Stromal cell of bone marrow (primary cell): ENCODE results near the gene URB1.
"Not testable (repeated sequence)": the region's sequence is repeated elsewhere in the genome, so short reads cannot be mapped to it uniquely, and the experiment has no call there.

ENCODE experiments used
- DNase-seq: peaks from one replicate; pipeline ENCODE4 v3.0.0-alpha.2; 2012; ENCODE audit warnings: low read depth

The URB1 gene

DNA sequence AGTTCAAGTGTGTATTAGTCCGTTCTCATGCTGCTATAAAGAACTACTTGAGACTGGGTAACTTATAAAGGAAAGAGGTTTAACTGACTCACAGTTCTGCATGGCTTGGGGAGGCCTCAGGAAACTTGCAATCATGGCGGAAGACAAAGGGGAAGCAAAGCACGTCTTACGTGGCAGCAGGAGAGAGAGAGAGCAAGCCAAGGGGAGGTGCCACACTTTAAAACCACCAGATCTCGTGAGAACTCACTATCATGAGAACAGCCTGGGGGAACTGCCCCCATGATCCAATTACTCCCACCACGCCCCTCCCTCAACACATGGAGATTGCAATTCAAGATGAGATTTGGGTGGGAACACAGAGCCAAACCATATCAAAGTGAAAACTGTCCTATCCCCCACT, 109.8 kb downstream of the URB1 start:
- DNase-seq = no peak

DNA sequence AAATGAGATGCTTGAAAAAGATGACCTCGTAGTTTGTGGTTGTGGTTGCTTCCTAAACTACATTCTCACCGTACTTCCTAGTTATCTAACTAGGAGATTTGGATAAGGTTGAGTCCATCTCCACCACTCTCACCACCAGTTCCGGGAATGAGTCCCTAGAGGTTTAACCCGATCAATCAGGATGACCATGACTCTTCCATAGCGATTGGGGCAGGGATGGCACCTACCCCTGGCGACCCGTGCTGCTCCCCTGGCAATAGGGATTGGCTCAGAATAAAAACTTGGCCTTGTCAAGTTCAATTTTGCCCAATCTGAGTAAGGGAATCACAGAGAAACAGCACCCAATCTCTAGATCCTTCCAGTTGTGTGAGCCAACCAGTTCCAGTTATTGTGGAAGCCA, 111.3 kb downstream of the URB1 start:
- no peak for DNase-seq

- no peak for DNase-seq
Measured at GRCh38 chr21:32279377-32279680, 113.5 kb downstream of the URB1 start.

DNA sequence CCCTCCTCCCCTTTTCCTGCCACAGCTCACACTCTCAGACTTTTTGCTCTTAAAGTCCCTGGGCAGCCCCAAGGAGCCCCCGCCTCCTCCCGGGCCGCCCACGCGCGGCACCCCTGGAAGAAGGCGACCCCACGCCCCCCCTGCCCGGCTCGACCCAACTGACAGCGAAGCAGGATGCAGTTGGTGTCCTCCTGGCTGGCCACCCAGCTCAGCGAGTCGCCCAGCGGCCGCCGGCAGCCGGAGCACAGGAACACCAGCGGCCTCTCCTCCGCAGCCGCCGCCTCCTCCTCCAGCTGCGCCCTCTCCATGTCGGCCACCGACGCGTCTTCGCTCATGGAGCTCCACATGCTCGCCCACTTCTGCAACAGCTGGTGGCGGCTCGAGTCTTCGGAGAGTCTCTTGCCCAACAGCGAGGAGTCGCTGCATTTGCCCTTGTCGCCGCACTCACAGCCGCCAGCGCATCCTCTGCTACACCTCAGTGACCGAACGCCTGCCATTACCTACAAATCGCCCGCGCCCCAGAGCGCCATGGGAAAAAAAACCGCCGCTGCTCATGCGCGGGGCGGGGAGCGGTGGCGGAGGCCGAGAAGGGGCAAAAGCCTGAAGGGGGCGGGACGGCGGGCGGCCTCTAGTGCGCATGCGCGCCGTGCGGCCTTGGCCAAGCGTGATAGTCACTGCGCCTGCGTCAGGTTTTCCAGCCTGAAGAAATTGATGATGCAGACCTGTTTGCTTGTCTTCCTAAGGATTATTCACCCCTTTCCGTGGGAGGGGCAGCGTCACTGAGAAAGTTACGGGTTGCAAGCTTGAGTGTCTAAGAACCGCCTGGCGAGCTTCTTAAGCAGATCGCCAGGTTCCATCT, 114.1 kb downstream of the URB1 start, which contains the start of gene MIS18A:
Gene MIS18A, minus strand, starts transcription at position 532 of the 859 bp plus-strand sequence. Its CDS starts 35 bp downstream, at position 497.
- peak; percentile 91 for DNase-seq

DNA sequence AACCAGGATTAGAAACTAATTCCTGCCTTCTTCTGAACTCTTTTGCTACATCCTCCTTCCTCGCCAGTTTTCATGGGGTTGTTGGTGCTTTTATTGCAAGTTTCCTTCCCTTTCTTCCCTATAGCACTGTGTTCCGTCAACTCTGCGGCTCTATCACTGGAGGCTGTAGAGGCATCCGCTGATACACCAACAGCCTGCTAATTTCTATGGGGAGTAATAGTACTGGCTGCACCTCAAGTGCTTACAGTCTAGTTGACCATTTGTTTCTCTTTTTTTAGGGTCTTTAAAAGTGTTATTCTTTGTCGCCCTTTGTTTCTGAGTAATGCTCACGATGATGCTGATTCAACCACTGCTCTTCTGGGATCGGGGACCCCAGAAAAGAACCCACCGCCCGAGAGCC, 114.7 kb downstream of the URB1 start:
- no peak for DNase-seq

DNA sequence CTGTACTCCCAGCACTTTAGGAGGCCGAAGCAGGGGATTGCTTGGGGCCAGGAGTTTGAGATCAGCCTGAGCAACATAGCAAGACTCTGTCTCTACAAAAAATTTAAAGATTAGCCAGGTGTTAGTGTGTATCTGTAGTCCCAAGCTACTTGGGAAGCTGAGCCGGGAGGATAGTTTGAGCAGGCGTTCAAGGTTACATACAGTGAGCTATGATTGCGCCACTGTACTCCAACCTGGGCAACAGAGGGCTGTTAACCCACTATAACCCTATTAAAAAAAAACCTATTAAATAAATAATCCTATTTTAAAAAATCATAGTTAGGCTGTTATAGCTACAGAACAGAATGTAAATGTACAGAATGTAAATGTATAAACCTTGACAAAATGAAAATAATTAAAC, 116.1 kb downstream of the URB1 start:
- DNase-seq = no peak

DNA sequence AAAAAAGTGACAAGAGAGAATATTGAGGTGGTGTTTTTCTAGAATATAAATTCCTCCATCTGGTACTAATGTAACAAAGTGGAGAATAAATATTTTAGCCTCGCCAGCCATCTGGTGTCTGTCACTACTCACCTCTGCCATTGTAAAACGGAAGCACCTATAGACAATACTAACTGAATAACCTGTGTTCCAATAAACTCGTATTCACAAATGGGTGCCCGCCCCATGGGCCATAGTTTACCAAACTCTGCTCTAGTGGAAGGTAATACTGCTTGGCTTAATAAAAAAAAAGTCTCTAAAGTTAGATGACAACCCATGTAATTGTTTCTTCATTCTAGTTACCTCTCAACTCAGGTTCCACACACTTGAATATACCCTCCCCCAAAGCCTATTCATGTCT, 122.1 kb downstream of the URB1 start:
- DNase-seq = no peak

GRCh38 chr21:32265321-32265720, 127.5 kb downstream of the URB1 start:
- DNase-seq = not testable (repeated sequence)

GRCh38 chr21:32261929-32262328, 130.9 kb downstream of the URB1 start:
- DNase-seq = no peak
